ENCODE measurements around the gene PPDPF. TPM values are rescaled to one million over a fixed set of nuclear protein-coding genes. Genes with fewer than 3 reads are reported as not detected.

Gene PPDPF
- total RNA-seq, 1 experiment from 2014 or later: 148 TPM

DNA sequence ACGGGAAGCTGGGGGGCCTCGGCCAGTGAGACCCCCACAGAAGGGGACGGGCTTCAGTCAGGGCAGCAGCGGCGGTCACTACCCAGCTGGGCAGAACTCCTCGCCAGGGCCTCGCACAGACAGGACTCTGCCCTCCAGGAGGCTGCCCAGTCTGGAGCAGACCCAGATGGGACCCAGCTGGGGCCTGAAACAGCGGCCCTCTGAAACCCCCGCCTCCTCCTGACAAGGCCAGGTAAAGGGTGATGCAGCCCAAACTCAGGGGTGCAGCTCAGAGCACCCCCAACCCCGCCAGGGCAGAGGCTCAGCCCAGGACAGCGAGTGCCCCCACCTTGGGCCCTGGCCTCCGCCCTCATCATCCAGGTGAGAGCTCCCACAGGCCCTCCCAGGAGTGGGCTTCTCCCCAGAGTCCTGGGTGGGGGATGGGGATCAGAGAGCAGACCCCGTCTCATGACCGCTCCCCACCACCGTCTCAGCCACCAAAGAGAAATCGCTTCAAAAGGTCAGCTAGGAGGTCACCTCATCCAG is 23.9 kb upstream of the PPDPF start:
- Histone ChIP-seq H3K36me3 (ENCODE audit: insufficient read depth, low read length, poor library complexity, severe bottlenecking) (no peaks in the 10 kb centered on the region), H3K9me3 (ENCODE audit: low read depth, low read length, poor library complexity, severe bottlenecking) (no peaks in the 10 kb centered on the region), H3K27ac (ENCODE audit: low read depth, low read length, poor library complexity, severe bottlenecking) (no peak overlapping the region), H3K4me3 (ENCODE audit: low read depth, low read length, poor library complexity, severe bottlenecking) (no peak overlapping the region), H3K27me3 (replicated peaks; ENCODE audit: insufficient read depth, low read depth, low read length, poor library complexity) (peaks cover 5% of the 10 kb centered on the region), H3K4me1 (ENCODE audit: insufficient read depth, low read length, poor library complexity, severe bottlenecking) (peaks cover 2% of the 10 kb centered on the region)
- no peak for TF ChIP-seq EZH2 (IDR thresholded peaks at IDR 0.05; ENCODE audit: borderline replicate concordance, low read depth, low read length, poor library complexity, severe bottlenecking)
- TF ChIP-seq, protein P1, sequence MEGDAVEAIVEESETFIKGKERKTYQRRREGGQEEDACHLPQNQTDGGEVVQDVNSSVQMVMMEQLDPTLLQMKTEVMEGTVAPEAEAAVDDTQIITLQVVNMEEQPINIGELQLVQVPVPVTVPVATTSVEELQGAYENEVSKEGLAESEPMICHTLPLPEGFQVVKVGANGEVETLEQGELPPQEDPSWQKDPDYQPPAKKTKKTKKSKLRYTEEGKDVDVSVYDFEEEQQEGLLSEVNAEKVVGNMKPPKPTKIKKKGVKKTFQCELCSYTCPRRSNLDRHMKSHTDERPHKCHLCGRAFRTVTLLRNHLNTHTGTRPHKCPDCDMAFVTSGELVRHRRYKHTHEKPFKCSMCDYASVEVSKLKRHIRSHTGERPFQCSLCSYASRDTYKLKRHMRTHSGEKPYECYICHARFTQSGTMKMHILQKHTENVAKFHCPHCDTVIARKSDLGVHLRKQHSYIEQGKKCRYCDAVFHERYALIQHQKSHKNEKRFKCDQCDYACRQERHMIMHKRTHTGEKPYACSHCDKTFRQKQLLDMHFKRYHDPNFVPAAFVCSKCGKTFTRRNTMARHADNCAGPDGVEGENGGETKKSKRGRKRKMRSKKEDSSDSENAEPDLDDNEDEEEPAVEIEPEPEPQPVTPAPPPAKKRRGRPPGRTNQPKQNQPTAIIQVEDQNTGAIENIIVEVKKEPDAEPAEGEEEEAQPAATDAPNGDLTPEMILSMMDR (conservative IDR thresholded peaks at IDR 0.05; ENCODE audit: low read depth, low read length): no peak
- intact Hi-C loops (cut with micrococcal nuclease; ENCODE audit: unreplicated experiment): no loop called here
- CTCF ChIA-PET: interaction anchor here (0.6 to 0.8 kb wide), 5 partner anchors 19 to 262 kb away, joined by 3 to 5 read pairs (median 4); no protein-coding TSS in a partner anchor
- no TSS peak for BruUV-seq (replicated peaks)
- POLR2A ChIA-PET (ENCODE audit: low non-redundant PET): no interaction called here
- DNase-seq (ENCODE audit: low spot score): no peak

DNA sequence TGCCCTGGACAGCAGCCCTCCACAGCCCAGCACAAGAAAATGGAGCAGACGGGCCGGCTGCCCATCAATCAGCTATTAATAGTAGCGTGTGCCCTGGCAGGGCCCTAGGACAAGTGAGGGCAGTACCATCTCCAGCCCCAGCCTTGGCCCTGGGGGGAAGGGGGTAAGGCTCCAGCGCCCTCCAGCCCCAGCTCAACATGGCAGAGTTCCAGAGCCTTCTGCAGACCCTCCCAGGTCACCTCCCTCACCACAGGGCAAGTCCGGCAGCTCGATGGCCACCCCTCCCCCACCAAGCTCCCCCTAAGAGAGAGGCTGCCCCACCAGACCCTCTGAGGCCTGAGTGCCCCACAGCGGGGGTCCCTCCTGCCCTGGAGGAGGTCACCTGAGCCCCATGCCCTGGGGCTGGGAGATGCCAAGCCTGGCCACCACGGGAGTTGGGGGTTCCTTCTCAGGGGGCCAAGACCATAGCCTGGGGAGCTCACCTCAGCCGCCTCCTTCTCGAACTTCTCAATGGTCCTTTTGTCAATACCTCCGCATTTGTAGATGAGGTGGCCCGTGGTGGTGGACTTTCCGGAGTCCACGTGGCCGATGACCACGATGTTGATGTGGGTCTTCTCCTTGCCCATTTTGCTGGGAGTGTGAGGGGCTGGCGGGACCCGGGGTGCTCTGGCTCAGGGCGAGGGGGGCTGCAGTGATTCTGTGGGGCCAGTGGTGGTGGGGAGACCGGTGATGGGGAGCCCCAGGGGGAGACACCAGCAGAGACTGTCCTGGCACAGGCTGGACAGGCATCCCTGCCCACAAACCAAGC is 23.2 kb upstream of the PPDPF start:
- intact Hi-C loops (cut with micrococcal nuclease; ENCODE audit: unreplicated experiment): no loop called here
- Histone ChIP-seq H3K4me1 (ENCODE audit: insufficient read depth, low read length, poor library complexity, severe bottlenecking) (peaks cover 8% of the 10 kb centered on the region), H3K27ac (ENCODE audit: low read depth, low read length, poor library complexity, severe bottlenecking) (no peak overlapping the region), H3K27me3 (replicated peaks; ENCODE audit: insufficient read depth, low read depth, low read length, poor library complexity) (peaks cover 5% of the 10 kb centered on the region), H3K36me3 (ENCODE audit: insufficient read depth, low read length, poor library complexity, severe bottlenecking) (no peaks in the 10 kb centered on the region), H3K4me3 (ENCODE audit: low read depth, low read length, poor library complexity, severe bottlenecking) (peak overlapping the region; percentile 46), H3K9me3 (ENCODE audit: low read depth, low read length, poor library complexity, severe bottlenecking) (no peaks in the 10 kb centered on the region)
- CTCF ChIA-PET: interaction anchor here (0.8 kb wide), 1 partner anchor 19 kb away, joined by 3 read pairs; no protein-coding TSS in a partner anchor
- TF ChIP-seq EZH2 (IDR thresholded peaks at IDR 0.05; ENCODE audit: borderline replicate concordance, low read depth, low read length, poor library complexity, severe bottlenecking): no peak
- TF ChIP-seq, protein P1 (conservative IDR thresholded peaks at IDR 0.05; ENCODE audit: low read depth, low read length): no peak
- POLR2A ChIA-PET (ENCODE audit: low non-redundant PET): no interaction called here
- no peak for DNase-seq (ENCODE audit: low spot score)
- BruUV-seq (replicated peaks): no TSS peak

DNA sequence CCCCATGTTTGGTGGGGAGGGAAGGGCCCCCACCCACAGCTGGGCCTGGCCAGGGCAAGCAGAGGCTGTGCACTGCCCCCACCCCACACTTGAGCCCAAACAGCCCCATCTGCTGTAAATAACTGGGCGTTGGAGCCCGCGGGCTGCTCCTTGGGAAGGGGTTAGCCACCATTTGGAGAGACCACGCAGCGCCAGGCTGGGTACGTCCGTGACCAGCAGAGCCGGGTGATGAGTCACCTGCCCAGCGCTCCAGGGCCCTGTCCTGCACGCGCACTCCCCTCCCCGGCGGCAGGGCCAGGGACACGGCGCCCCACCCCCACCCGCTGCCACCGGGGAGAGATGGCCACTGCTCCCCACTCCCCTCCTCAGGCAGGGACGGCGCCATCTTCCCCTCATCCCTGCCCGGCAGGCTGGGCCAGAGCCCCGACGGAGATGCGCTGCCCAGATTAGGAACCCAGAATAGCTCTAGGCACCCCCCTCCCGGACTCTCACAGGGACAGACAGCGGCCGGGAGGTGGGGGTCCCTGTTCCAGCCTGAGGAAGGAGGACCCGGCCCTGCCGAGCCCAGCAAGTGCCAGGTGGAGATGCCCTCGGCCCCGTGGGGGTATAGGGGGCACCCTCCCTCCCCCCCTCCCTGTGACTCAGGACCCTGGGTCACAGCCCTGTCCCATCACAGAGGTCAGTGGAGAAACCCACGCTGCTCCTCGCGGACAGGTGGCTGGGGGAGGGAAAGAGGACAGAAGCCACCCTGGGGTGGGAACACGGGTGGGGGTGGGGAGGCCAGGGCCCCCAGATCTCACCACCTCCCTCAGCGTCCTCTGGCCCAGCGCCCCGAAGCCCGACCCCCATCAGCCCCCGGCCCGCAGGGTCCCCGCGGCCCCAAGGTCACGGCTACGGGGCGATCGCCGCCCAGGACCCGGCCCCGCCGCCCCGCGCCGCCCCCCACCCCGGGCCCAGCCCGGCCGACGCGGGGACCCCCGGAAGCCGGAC is 22.3 kb upstream of the PPDPF start:
- peaks cover 5% of the 10 kb centered on the region for H3K27me3 ChIP-seq (replicated peaks; ENCODE audit: insufficient read depth, low read depth, low read length, poor library complexity)
- H3K4me3 ChIP-seq (ENCODE audit: low read depth, low read length, poor library complexity, severe bottlenecking): peak overlapping the region; percentile 46
- ChIA-PET CTCF (no interaction called here), POLR2A (ENCODE audit: low non-redundant PET) (no interaction called here)
- DNase-seq (ENCODE audit: low spot score): no peak
- intact Hi-C loops (cut with micrococcal nuclease; ENCODE audit: unreplicated experiment): no loop called here
- no peaks in the 10 kb centered on the region for H3K9me3 ChIP-seq (ENCODE audit: low read depth, low read length, poor library complexity, severe bottlenecking)
- no peaks in the 10 kb centered on the region for H3K36me3 ChIP-seq (ENCODE audit: insufficient read depth, low read length, poor library complexity, severe bottlenecking)
- H3K4me1 ChIP-seq (ENCODE audit: insufficient read depth, low read length, poor library complexity, severe bottlenecking): peaks cover 8% of the 10 kb centered on the region
- no TSS peak for BruUV-seq (replicated peaks)
- H3K27ac ChIP-seq (ENCODE audit: low read depth, low read length, poor library complexity, severe bottlenecking): no peak overlapping the region
- TF ChIP-seq EZH2 (IDR thresholded peaks at IDR 0.05; ENCODE audit: borderline replicate concordance, low read depth, low read length, poor library complexity, severe bottlenecking): no peak
- TF ChIP-seq, protein P1 (conservative IDR thresholded peaks at IDR 0.05; ENCODE audit: low read depth, low read length): no peak
